Neuron (in vitro differentiated cells): ENCODE data around the gene CCDC197.

Source experiments
- H2AFZ ChIP-seq: one replicate; pipeline ENCODE4 v1.6.1; 2013; ENCODE audit warnings: low read depth, mild to moderate bottlenecking, inconsistent platforms, low read length, moderate library complexity
- H3K27me3 ChIP-seq: one replicate; pipeline ENCODE4 v1.6.1; 2013; ENCODE audit warnings: low read length; ENCODE audit not compliant: insufficient read depth
- H3K36me3 ChIP-seq: one replicate; pipeline ENCODE4 v1.6.1; 2013; ENCODE audit warnings: low read length; ENCODE audit not compliant: insufficient read depth
- H3K4me1 ChIP-seq: one replicate; pipeline ENCODE4 v1.6.1; 2013; ENCODE audit warnings: low read length; ENCODE audit not compliant: insufficient read depth
- H3K4me3 ChIP-seq: 2 replicates; pipeline ENCODE4 v1.5.1; 2013; ENCODE audit warnings: mild to moderate bottlenecking, low read length, moderate library complexity
- H3K9me3 ChIP-seq: one replicate; pipeline ENCODE4 v1.6.1; 2013; ENCODE audit warnings: low read length

Gene CCDC197

GRCh38 chr14:93997082-93997481 lies at the start of gene CCDC197:
CCDC197 (plus strand) TSS chr14:93997301; CDS start chr14:93998132, 831 bp downstream.
- H2AFZ ChIP-seq = no peak within 1 kb of the TSS
- no peak within 1 kb of the TSS for H3K4me3 ChIP-seq
- H3K4me1 ChIP-seq = no peaks in the 10 kb centered on the region
- no peaks in the 10 kb centered on the region for H3K36me3 ChIP-seq
- no peaks in the 10 kb centered on the region for H3K9me3 ChIP-seq
- no peaks in the 10 kb centered on the region for H3K27me3 ChIP-seq

DNA sequence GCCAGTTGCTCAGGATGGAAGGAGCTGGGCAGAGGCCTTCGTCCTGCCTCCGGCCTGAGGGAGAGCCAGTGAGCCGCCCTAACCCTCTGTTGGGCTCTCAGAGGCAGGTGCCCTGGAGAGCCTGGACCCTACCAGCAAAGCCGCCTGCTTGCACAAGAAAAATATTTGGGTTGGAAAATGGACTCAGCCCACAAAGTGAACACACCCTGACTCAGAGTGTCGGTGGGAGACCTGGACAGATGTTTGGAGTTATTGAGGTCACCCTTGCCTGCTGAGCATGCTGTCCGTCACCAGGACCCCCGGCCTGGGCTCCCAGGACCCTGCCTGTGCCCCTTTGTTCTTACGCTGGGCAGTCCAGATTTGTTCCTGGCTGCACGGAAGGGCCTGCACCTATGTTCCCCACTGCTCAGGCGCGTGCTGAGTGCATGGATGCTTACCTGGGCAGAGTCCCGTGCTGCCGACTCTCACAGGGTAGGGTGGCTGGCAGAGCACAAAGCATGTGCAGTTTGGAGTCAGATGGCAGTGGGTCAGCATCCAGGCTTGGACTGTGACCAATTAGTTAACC lies 47.5 kb upstream of the CCDC197 start:
- H3K4me3 ChIP-seq = no peak overlapping the region
- H3K9me3 ChIP-seq = no peaks in the 10 kb centered on the region
- H3K36me3 ChIP-seq = no peaks in the 10 kb centered on the region
- peaks cover 15% of the 10 kb centered on the region for H3K27me3 ChIP-seq
- H2AFZ ChIP-seq = no peak overlapping the region
- H3K4me1 ChIP-seq = peaks cover 9% of the 10 kb centered on the region

DNA sequence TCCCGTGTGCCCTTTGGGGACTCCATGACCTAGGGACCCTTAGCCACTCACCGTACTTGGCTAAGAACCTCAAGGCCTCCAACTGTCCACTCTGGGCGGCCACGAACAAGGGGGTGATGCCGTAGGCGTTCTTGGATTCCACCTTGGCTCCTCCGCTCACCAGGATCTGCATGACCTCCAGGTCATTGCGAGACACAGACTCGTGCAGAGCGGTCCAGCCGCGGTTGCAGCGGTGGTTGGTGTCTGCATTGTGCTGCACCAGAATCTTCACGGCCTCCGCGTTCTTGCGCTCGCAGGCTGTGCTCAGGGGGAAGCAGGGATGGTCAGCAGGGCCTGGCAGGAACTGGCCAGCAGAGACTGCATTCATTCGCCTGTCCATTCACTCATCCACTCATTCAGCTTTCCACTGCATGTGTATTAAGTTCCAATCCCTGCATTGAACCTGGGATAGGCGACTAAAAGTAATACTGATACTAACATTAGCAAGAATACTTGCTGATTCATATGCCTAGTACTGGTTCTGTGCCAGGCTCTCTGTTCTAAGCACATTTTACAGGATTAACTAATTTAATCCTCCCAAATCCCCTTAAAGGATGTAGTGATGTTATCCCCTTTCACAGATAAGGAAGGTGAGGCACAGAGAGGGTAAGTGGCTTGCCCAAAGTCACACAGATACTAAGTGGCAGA lies 46.0 kb upstream of the CCDC197 start:
- H3K9me3 ChIP-seq = no peaks in the 10 kb centered on the region
- no peaks in the 10 kb centered on the region for H3K36me3 ChIP-seq
- peaks cover 5% of the 10 kb centered on the region for H3K4me1 ChIP-seq

DNA sequence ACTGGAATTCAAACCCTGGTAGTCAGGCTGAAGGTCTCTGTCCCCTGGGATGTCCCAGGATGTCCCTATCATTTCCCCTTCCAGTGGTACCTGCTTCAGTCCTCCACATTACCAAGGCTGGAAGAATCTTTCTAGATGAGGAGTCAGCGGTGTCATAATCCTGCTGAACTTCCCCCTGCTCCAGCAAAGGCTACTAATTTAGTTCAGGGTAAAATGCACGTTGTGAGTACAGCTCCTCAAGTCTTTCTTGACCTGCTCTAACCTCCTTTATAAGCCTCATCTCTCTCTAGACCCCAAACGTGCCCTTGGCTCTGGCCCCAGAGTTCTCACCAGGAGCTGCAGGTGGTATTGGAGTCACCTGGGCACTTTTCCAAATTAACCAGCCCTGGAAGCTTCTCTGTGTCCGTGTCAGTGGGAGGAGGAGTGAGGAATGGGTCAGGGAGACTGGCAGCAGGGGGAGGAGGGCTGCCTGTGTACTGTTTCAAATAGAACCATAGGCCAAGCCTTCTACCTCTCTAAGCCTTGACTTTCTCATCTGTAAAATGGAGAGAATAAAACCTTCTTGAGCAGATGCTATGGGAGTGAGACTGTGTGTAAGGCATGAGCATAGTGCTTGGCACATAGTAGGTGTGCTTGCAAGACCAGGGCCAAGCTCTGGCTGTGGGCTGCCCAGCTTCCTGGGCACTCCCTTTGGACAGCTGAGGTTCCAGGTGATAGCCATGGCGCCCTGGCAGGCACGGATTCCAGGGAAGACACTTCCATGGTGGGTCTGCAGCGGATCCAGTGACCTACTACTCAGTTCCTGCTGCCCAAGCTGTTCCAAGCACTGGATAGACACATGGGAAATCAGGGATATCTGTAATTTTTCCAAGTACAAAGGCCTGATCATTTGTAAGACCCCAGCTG lies 45.2 kb upstream of the CCDC197 start:
- Histone ChIP-seq H3K27me3 (peaks cover 11% of the 10 kb centered on the region), H2AFZ (no peak overlapping the region), H3K36me3 (no peaks in the 10 kb centered on the region), H3K9me3 (no peaks in the 10 kb centered on the region), H3K4me3 (no peak overlapping the region), H3K4me1 (no peaks in the 10 kb centered on the region)

More for the DNA sequence above, 46.0 kb upstream of the CCDC197 start:
- H2AFZ ChIP-seq = no peak overlapping the region
- no peak overlapping the region for H3K4me3 ChIP-seq
- H3K27me3 ChIP-seq = peaks cover 14% of the 10 kb centered on the region

GRCh38 chr14:93952829-93953228 lies 44.3 kb upstream of the CCDC197 start:
- no peaks in the 10 kb centered on the region for H3K36me3 ChIP-seq

DNA sequence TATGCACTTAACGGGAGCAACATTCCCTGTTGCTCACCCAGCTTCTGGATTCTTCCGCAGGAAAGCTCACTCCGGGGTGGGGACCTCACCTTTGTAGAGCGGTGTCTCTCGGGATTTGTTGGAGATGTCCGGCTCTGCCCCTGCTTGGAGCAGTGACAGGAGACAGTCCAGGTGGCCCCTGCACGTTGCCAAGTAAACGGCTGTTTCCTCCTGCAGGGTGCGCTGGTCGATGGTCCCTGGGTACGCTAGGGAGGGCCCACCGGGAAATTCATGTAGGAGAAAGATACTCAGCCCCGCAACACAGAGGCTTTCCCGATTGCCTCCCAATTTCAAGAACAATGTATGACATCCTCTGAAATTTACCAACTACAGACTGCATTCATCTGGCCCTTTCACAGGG lies 43.8 kb upstream of the CCDC197 start:
- Histone ChIP-seq H3K27me3 (peaks cover 9% of the 10 kb centered on the region), H3K4me1 (no peaks in the 10 kb centered on the region), H3K9me3 (no peaks in the 10 kb centered on the region), H3K4me3 (no peak overlapping the region), H3K36me3 (no peaks in the 10 kb centered on the region), H2AFZ (no peak overlapping the region)

More at GRCh38 chr14:93952829-93953228, 44.3 kb upstream of the CCDC197 start:
- no peaks in the 10 kb centered on the region for H3K9me3 ChIP-seq
- no peaks in the 10 kb centered on the region for H3K4me1 ChIP-seq
- H3K27me3 ChIP-seq = peaks cover 9% of the 10 kb centered on the region
- no peak overlapping the region for H3K4me3 ChIP-seq
- H2AFZ ChIP-seq = no peak overlapping the region

GRCh38 chr14:93953739-93954515 lies 43.2 kb upstream of the CCDC197 start:
- Histone ChIP-seq H3K9me3 (no peaks in the 10 kb centered on the region), H3K27me3 (peaks cover 7% of the 10 kb centered on the region), H3K4me3 (no peak overlapping the region), H3K36me3 (no peaks in the 10 kb centered on the region), H2AFZ (no peak overlapping the region), H3K4me1 (no peaks in the 10 kb centered on the region)

- H3K36me3 ChIP-seq = no peaks in the 10 kb centered on the region
- no peak overlapping the region for H3K4me3 ChIP-seq
- H3K4me1 ChIP-seq = peaks cover 4% of the 10 kb centered on the region
- peaks cover 6% of the 10 kb centered on the region for H3K27me3 ChIP-seq
- no peaks in the 10 kb centered on the region for H3K9me3 ChIP-seq
- H2AFZ ChIP-seq = no peak overlapping the region
Measured at GRCh38 chr14:93954516-93954830, 42.6 kb upstream of the CCDC197 start.

DNA sequence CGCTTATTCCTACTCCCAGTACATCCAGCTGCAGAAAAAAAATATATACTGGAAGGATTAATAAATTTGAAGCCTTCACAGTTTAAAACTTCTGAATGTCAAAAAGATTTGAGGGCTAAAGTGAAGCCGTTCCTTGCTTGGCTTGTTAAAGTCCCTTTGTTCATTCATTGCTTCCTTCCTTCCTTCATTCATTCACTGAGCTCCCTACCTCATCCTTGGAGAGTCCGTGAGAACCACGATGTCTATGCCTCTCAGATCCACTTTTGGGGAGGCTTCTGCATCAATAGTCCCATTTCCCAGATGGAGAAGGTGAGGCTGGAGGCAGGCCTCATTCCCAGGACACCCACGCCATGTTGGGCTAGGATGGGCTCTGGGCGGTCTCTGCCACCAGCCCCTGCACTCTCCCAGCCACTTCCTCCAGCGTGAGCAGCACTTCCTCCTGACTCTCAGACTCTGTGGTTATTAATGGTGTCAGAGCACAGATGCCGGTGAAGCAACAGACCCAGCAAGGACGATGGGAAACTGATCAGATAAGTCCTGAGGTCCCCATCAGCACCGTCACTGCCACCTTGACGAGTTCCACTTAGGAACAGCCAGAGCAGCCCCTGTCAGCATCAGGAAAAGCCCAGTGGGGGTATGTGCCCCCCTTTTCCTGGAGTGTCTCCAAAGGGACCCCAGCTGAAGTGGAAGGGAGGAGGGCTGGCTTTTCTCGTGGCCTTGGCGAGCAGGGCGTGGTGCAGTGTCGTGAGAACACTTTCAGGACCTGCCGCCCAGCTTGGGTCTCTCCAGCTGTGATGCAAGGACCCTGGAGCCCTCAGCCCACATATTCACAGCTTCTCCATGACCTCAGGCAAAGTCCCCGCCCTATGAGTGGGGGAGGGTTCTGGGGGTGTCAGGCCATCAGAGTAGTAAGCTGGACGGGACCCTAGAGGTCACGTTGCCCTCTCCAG lies 41.9 kb upstream of the CCDC197 start:
- H2AFZ ChIP-seq = no peak overlapping the region
- H3K4me1 ChIP-seq = peaks cover 4% of the 10 kb centered on the region
- H3K4me3 ChIP-seq = no peak overlapping the region
- H3K27me3 ChIP-seq = peaks cover 6% of the 10 kb centered on the region
- no peaks in the 10 kb centered on the region for H3K9me3 ChIP-seq
- no peaks in the 10 kb centered on the region for H3K36me3 ChIP-seq

DNA sequence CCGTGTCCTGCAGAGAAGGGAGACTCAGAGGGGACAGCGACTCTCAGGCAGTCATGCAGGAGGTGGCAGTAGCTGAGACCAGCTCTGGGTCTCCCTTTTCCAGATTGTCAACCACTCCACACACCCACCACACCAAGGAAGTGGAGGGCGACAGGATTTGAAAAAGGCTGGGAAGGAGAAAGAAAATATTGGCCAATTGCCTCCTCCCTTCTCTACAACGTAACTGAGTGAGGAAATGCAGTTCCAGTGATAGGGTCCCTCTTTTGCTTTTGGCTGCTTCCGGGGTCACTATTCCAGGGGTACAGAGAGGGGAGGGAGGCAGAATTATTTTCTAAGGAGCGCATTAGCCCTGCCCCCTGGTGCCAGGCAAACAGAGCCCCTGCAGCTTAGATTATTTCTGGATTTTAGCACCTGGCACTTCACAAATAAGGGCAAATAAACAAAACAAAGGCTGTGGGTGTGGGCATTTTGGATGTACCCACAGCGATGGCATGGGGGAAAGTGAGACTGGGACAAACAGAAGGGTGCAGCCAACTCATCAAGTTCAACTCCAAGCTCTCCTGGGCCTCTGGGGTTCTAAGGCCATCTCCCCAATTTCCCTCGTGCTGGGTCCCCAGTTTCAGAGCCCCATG lies 41.1 kb upstream of the CCDC197 start:
- H3K4me1 ChIP-seq = peaks cover 4% of the 10 kb centered on the region
- H3K9me3 ChIP-seq = no peaks in the 10 kb centered on the region
- H3K27me3 ChIP-seq = peaks cover 6% of the 10 kb centered on the region
- no peak overlapping the region for H3K4me3 ChIP-seq
- H3K36me3 ChIP-seq = no peaks in the 10 kb centered on the region
- H2AFZ ChIP-seq = no peak overlapping the region

GRCh38 chr14:93956514-93957332 lies 40.4 kb upstream of the CCDC197 start:
- H3K4me3 ChIP-seq = no peak overlapping the region

More at GRCh38 chr14:93956514-93957332, 40.4 kb upstream of the CCDC197 start:
- no peaks in the 10 kb centered on the region for H3K9me3 ChIP-seq
- peaks cover 4% of the 10 kb centered on the region for H3K4me1 ChIP-seq
- peaks cover 6% of the 10 kb centered on the region for H3K27me3 ChIP-seq
- H2AFZ ChIP-seq = no peak overlapping the region
- no peaks in the 10 kb centered on the region for H3K36me3 ChIP-seq
